CD4-positive, alpha-beta T cell treated with Interleukin-21 for 1 hour (primary cell): ENCODE results near the gene C5orf58.

Experiments
- DNase-seq: peaks from one replicate; pipeline ENCODE4 v3.0.0-alpha.2; 2020

The C5orf58 gene, protein sequence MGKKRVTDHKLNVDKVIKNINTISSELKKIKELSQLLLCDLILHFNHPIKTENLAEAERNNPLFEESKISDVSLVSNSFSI

DNA sequence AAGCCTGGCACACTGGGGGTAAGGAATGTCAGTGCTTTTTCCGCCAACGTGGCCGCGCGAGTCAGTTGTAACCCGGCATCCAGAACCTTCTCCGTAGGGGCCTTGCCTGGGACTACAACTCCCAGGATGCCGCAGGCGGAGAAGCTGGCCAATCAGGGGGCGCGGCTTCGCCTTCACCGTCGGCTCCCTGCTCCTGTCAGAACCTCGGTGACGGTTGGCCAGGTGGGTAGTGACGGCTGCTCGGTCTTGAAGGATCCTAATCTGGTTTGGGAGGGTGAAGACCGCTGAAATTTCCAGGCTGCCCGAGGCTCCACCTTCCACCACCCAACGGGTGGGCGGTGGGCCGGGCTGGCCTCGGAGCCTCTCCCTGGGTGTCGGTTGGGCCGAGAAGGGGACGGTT is at the start of gene C5orf58:
Gene C5orf58 (plus strand): TSS at position 200 of the 400 bp plus-strand sequence. CDS start 1,992 bp downstream, outside the sequence.
- no peak for DNase-seq

DNA sequence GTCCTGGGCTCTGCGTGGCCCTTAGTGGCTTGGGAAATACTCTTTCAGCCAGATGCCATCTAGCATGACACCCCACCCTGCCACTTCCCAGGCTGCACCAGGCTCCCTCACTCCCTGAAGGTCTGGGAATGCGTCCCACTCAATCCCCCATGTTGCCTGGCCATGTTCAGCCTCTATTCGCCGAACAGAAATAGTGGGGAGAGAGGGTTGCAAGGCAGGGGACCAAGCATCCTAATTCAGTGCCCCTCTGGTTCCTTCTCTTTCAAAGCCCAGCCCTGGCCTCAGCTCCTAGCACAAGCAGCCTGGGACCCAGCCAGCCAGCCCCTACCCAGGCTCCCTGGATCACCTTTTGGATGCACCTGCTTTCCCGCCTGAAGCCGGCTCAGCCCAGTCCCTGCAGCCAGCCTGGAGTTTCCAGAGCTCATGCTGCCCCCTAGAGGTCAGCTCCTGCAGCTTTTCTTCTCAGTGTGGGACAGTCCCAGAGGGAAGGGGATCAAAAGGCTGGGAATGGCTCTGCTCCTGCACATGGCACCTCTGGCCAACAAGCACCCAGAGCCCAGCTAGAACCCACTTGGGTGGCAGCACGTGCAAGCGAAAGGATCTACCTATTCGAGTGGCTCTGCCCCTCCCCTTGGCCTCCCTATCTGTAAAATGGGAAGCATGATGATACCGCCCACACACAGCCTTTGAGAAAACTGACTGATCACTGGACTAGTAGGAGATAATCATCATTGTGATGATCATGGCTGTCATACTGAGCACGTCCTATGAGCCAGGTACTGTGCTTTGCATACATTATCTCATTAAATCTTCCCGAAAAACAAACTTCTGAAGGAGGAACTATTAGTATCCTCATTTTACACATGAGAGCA is 48.7 kb upstream of the C5orf58 start:
- peak; percentile 22 for DNase-seq

DNA sequence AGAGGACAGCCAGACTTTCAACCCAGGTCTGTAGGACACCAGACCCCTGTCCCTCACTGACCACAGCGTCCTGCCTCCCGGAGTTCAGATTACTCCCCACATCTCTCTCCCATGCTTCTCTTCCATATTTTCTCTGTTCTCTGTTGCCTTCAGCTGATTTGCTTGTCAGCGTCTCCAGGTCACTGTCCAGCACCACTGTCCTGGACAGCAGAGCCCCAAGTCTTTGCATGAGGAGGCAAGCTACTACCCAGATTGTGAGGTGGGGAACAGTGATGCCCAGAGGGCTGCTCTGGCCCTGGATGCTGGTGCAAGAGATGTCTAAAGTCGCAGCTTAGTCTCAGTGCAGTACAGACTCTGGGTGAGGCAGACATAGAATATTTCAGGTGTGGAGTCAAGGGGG is 48.0 kb upstream of the C5orf58 start:
- no peak for DNase-seq

DNA sequence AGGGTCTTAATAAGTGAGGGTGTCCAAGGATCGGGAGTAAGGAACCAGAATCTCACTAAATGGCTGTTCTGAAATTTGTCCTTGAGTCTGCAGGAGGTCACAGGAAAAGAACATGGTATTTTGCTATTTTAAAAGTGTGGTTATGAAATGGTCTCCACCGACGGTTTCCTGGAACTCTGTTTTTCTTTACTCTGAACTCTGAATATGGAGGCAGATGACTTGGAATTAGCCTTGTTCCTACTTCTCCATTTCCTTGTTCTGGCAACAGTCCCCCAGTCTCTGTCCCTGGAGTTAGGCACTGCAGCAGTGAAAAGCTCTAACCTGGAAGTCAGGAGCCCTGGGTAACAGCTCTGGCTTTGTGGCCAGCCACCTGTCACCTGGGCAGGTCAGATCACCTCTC is 46.6 kb upstream of the C5orf58 start:
- DNase-seq, result no peak

DNA sequence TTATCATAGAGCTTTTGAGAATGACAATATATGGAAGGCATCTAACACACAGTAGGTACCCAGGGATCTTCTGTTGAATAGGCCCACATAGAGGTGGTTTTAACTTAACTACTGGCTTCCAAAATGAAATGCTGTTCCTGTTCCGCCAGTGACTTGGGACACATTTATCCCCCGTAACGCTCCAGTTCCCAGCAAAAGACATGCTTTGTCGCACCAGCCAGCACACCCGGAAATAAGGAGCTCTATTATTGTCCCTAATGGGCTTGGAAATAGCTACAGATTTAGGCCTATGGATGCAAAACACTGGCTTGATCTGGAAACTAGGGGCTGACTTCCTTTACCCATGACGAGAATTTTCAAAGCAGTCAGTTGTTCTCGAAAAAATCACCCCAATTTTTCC is 45.9 kb upstream of the C5orf58 start:
- no peak for DNase-seq

DNA sequence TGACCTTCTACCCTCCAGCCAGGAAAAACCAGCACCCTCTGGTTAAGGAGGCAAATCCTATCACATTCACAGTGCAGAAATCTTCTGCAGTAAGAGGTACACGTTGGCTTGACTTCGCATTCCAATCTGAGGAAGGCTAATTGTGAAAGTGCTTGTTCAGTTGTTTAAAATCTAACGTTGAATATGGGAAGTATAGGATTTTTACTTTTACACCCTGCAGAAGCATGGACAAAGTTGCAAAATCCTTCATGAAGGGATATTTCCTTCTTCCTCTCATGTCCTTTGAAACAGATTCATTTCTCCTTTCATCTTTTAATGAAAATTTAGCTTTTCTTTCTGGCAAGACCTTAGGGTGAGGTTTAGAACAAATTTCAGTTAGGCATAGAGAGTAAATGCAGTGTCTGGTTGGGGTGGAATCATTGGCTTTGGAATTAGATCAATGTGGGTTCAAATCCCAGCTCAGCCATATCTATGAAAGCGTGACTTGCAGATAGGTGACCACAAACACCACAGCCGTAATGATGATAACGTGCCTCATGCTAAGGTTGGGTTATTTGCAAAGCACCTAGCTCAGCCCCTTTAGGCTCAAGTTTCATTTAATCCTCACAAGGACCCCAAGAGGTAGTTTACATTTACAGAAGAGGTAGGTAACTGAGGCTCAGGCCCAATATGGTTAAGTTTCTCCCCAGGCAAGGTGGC is 42.2 kb upstream of the C5orf58 start:
- DNase-seq, result no peak

DNA sequence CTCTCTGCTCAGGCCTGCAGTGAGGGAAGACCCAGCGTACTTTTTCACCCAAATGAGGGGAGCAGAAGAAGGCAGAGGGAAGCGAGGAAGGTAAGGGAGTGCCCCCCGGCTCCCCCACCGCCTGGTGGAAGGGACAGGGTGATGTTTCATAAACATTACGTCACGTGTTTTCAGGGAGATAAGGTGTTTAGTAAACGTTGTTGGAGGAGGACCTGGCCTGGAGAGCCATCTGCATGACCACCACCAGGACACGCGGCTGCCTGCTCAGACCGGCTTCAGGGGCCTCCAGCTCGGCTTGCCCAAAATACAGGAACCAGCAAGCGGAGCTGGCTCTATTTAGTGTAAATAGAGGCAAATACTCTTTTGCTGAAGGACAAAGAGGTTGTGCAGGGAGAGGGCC is 40.0 kb upstream of the C5orf58 start:
- no peak for DNase-seq

DNA sequence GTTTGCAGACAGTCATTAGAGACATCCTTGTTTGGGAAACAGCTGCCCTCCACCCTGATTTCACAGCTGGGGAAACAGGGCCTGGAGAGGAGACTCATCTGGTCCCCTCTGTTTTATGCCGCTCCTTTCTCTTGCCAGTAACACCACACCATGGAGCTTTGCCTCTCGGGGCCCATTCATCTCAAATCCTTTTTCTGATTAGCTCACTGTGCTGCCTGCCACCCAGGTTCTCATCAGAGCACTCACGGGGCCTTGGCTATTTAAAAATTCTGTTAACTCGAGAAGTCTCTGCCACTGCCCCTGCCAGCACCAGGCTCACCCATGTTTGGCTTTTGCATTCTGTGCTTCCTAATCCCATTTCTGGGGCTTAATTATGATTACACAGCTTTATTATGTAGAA is 36.8 kb upstream of the C5orf58 start:
- no peak for DNase-seq

DNA sequence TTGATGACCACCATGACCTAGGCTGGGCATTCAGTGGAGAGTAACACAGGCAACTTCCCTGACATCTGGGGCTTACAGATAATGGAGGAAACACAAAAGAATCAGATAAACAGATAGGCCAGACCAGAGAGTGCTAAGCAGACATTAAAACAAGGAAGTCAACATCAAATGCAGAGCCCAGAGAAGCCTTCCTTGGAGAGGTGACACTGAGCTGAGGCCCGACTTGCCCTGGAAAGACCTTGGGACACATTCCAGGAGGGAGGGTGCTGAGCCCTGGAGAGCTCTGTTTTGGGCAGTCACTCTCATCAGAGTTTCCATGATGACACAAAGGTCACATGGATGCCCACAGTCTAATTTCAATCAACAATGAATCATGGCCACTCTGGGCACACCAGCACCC is 31.9 kb upstream of the C5orf58 start:
- DNase-seq, result no peak

DNA sequence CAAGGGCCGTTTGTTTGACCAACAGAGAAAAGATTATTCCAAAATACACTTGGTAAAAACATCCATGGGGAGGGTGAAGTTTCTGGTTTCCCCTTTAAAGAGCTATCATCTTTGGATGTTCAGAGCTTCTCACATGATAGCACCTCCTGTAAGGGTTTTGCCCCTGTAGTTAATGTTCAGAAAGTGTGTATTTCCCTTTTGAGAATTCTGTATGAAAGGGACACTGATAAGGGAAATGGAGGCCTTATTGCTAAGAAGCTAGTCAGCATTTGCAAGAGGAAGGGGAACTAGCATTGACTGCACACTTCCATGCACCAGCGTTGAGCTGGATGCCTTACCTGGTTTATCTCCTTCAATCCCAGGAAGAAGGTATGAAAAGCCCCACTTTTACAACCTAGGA is 31.5 kb upstream of the C5orf58 start:
- no peak for DNase-seq

DNA sequence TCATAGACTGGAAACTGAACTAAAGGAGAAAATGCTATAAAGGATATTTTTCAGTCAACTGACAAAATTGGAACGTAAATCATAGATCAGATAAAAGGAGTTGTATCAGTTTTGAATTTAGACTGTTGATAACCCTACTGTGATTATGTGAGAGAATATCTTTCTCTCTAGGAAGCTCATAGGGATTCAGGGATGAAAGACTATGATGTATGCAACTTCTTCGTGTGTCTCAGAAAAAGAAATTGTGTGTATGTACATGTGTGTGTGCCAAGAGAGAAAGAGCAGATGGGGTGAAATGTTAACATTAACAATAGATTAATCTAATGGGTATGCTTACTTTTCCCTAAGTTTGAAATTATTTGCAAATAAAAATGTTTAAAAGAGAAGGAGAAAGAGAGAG is 30.7 kb upstream of the C5orf58 start:
- no peak for DNase-seq

DNA sequence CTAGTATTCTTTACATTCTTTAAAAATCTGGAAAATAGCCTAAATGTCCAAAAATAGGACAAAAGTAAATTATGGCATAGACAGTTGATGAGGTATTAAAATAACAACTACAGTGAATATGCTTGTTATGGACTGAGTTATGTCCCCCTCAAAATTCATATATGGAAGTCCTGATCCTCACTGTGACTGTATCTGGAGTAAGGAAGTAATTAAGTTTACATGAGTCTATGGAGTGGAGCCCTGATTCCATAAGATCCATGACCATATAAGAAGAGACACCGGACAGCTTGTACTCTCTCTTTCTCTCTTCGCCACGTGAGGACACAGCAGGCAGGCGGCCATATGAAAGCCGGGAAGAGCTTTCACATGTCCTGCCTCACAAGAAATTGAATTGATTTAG is 28.6 kb upstream of the C5orf58 start:
- no peak for DNase-seq

DNA sequence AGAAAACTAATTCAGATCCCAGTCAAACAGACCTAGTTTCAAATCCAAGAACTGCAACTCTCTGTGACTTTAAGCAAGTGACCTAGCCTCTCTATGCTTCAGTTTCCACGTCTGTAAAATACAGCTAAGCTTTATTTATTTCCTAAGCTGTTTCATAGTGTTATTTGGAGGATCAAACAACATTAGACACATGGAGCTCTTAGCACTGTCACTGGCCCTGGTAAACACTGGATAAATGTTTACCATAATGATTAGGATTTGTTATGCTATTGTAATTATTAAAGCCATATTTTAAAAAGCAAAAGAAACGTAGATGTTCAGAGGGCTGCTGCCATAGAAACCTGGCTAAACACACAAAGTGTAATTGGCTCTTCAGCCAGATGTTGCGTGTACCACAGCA is 26.6 kb upstream of the C5orf58 start:
- no peak for DNase-seq

DNA sequence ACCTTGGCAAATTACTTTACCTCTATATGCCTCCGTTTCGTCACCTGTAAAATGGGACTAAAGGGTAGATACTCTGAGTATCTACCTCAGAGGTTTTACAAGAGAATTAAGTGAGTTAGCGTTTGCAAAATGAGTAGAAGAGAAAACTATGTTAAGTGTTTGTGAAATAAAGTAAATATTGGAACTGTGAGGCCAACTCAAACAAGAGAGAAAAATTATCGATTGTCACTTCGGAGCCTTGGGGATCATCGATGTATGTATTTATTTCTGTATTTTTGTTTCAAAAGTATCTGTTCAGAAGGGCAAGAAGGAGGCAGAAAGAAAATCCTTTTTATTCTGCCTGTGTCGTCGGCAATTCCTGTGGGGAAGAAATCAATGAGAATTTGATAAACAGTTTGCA is 25.8 kb upstream of the C5orf58 start:
- no peak for DNase-seq

DNA sequence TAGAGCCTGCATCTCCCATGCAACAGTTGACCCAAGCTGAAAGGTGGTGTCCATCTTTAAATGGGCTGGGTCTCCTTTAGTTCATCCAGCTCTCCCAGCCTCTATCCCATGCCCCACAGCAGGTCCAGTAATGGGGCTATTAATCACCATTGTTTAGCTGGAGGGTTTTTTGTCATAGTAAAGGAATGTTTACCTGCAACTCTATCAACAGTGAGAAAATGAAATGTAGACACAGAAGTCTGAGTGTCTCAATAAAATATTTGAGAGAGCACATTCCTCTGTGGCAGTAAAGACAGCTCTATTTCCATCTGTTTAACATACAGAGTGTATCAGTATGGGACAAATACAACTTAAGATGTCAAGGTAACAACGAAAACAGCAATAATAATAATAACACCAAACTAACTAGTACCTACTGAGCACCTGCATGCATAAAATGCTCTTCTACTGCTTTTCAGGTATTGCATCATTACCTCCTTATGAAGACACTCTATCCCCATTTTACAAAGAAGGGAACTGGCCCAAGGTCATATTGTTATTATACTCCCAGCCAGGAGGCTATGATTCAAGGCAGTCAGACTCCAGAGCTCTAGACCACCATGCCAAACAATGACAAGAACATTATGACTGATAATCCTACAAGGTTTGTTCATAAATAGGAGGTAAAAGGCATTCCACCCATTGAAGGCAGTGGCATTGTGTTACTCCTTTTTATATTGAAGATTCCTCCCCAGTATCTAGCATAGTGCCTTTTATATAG is 21.0 kb upstream of the C5orf58 start:
- no peak for DNase-seq

DNA sequence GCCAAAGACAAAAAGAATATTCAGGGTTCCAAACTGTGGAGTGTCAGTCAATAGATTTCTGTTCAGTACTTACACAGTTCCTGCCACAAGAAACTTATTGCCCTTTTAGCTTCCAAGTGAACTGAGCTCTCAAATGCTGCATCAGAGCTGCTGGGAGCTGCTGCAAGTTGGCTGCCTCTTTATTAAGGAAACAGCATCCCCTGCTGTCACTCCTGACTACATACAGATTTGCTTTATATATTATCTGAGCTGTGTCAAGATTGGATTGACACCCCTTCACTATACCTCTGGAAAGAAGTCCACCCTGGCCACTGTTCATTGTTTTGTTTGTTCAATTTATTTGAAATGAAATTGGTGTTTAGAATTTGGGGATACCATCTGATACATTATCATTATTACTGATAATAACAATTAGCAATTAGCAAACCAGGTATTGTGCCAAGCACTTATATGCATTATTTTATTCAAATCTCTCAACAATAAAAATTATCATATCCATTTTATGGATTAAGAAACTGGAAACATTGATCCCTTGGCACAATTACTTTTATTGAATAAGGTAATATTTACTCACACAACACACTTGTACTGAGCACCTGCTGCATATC is 16.4 kb upstream of the C5orf58 start:
- peak; percentile 3 for DNase-seq

DNA sequence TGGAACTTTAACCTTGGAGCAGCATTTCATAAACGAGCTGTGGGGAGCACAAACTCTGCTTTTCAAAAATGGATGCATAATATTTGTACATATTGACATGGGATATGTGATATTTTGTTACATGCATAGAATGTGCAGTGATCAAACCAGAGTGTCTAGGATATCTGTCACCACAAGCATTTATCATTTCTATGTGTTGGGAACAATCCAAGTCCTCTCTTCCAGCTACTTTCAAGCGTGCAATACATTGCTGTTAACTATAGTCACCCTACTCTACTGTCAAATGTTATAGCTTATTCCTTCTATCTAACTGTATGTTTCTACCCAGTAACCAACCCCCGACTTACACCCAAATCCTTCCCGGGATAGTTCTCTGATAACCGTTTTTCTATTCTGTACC is 15.0 kb upstream of the C5orf58 start:
- DNase-seq, result no peak

DNA sequence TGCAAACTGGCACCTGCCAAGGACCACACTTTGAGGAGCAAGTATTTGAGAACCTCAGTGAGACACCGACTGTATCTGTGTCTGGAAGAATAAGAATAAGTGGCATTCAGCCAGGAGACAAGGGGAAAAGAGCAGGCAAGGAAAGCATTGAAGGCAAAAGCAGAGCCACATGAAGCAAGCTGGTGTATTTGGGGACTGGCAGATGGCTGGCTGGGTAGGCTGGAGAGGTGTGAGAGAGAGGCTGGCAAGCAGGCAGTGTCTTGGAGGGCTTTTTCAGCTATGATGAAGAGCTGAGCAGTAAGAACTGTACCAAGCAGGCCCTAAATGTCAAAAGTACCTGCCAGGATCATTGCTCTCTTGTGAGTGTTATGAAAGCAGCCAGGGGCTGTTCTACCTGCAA is 14.1 kb upstream of the C5orf58 start:
- no peak for DNase-seq

DNA sequence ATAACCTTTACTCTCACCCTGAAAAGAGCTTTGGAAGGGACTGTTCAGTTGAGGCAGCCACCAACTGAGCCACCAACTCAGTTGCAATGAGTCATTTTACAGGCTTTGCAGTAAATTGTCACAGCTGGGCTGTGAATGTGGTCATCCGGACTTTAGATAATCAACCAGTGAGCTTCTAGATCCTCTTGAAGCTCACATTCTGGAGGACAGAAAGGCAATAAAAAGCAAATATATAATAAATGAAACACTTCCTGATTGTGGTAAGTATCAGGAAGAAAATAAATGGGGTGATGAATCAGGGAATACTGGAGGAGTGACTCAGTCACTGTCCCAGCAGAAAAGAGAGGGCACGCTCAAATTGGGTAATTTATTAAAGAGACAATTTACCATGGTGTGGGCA is 13.2 kb upstream of the C5orf58 start:
- DNase-seq, result no peak

DNA sequence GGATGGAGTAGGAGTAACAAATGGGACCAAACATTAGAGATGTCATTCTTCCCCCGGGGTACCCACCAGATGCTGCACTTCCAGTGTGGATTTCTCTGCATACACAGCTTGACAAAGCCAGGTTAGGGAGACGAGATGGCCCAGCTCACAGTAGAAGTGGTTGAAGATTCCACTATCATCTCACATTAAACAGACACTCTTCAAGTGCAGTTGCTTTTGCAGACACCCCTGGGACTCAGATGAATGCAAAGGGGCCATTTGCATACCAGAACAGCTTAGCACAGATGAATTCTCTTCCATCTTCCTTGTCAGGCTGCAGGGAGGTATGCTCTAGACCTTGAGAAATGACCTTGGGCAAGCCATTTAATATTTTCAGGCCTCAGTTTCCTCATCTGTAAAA is 12.6 kb upstream of the C5orf58 start:
- no peak for DNase-seq

DNA sequence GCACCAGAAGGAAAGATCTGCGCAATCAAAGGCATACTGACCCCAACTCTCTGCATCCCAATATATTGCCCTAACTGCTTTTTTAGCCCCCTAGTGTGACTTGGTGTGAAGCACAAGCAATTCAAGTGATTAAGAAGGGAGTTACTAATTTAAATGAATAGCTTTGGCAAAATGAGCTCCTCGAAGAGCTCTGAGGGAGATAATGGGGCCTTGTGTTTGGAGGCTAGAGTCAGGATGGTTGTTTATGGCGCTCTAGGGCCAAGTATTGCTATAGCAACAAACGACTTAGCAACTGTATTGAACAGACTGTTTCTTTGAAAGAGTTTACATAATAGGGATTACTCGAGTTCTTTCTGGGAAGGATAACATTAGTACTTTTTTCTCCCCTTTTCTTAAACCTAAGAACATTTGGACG is 11.5 kb upstream of the C5orf58 start:
- no peak for DNase-seq

DNA sequence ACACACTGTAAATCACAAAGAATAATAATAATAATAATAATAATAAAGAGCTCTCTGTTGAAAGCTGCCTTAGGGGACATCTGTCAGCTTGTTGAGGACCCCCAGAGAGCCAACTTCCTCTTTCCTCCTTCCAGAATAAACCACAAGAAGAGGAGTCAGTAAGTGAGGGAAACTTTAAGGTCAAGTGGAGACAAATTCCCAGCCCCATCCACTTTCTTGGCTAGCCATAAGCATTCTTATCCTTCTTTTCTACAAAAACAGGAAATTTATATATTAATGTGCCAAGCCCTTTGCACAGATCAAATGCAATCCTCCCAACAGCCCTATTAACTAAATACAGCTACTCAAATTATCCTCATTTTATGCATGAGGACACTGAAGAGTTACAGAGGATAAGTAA is 9.4 kb upstream of the C5orf58 start:
- no peak for DNase-seq

DNA sequence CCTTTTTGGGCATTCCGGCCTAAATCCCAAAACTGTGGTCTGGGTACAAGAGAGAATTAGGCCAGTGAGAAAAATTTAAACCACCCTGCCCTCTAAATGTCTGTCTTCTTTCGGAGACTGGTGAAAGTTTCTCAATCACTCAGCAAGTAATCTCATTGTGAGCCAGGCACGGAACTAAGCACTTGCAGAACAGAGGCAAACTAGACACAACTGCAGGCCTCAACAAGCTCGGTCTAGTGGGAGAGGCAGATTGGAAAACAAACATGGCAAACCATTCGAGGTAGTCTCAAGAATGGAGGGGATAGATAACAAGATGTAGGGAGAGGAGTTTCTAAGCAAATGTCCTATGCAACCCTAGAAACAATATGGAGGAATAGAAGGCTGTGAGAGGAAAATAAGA is 8.9 kb upstream of the C5orf58 start:
- no peak for DNase-seq
